Stimulated activated CD8-positive, alpha-beta memory T cell treated with anti-CD3 and anti-CD28 coated beads, Interleukin-7, amount 100 ng/mL, for 1 hour (primary cell): ENCODE data around the gene YIPF7.

Experiments used
- DNase-seq, 2 donors: peaks; one replicate each; pipeline ENCODE4 v3.0.0-alpha.2; 2020; ENCODE audit warnings: low read depth in 2 of 2

The YIPF7 gene

DNA sequence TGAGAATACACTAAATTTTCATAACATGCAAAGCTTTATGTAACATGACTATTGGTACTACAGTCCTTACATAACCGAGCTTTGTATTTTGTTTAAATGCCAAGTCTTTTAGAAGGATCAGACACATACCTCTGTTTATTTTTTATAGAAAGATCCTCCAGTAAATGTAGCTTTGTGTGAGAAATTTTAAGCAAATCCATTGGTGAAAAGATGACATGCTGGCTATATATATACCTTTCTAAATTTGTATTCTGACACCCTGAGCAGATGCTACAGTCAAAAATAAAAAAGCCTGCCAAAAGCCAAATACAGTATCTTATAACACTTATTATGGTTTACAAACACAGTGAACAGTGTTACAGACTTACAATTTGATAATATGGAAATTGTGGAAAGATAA is at the start of gene YIPF7:
YIPF7 (minus strand) TSS at position 201 of the 400 bp plus-strand sequence. CDS start 1,525 bp downstream, outside the sequence.
- no peak for DNase-seq

DNA sequence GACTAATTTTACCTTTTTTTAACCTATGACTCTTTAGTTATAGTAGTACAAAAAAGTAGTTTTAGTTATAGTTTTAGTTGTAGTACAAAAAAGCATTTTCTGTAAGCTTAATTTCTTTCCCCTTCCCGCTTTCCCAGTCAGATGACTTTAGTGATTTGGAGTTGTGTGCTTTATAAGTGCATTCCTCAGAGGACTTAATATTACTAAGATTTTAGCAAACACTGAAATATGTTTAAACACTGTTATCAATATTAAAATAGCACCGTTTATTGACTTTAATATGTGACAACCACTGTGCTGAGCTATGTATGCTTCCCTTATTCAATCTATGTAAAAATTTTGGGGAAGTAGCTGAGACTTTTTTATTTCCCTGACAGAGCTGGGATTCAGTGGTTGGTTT is 49.6 kb upstream of the YIPF7 start:
- DNase-seq: no peak

DNA sequence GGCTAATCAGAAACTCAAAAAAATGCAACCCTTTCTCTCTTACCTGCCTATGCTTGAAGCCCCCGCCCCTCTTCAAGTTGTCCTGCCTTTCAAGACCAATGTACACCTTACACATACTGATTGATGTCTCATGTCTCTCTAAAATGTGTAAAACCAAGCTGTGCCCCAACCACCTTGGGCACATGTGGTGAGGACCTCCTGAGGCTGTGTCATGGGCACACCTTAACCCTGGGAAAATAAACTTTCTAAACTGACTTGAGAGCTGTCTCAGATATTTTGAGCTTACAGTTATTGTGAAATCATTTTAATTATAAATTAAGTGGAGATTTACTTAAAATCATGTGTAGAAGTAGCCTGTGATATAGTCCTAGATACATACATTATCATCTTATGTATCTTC is 49.0 kb upstream of the YIPF7 start:
- DNase-seq: no peak

DNA sequence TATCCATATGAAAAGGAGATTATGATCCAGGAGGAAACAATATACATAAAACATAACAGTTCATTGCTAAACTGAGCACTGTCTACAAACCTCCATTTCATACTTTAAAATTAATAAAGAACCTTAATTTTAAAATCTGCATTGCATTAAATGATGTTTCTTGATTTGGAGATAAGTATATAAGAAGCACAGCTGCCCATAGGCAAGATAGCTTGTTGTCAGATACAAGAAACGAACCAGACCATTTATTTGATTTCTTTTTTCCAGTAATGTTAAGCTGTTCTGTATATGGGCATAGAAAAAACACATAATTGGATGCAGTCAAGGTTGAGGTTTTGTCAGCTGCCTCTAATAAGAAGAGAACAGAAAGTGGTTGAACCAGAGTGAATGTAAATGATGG is 33.2 kb upstream of the YIPF7 start:
- no peak for DNase-seq

DNA sequence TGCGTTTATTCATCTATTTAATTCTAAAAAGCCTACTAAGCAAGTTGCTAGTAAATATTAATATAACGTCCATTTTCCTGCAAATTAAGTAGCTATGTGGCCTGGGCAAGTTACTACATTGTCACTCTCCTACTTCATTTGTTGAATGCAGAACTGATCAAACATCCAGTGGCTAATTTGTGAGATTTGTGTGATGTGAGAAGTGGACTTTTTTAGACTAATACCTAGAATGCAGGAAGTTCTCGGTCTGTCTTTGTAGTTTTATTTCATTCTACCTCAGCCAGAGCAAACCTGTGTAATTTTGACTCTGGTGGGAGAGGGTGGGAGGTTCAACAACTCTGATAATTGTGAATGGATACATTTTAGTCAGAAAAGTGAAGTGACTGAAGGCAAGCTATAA is 27.6 kb upstream of the YIPF7 start:
- no peak for DNase-seq

DNA sequence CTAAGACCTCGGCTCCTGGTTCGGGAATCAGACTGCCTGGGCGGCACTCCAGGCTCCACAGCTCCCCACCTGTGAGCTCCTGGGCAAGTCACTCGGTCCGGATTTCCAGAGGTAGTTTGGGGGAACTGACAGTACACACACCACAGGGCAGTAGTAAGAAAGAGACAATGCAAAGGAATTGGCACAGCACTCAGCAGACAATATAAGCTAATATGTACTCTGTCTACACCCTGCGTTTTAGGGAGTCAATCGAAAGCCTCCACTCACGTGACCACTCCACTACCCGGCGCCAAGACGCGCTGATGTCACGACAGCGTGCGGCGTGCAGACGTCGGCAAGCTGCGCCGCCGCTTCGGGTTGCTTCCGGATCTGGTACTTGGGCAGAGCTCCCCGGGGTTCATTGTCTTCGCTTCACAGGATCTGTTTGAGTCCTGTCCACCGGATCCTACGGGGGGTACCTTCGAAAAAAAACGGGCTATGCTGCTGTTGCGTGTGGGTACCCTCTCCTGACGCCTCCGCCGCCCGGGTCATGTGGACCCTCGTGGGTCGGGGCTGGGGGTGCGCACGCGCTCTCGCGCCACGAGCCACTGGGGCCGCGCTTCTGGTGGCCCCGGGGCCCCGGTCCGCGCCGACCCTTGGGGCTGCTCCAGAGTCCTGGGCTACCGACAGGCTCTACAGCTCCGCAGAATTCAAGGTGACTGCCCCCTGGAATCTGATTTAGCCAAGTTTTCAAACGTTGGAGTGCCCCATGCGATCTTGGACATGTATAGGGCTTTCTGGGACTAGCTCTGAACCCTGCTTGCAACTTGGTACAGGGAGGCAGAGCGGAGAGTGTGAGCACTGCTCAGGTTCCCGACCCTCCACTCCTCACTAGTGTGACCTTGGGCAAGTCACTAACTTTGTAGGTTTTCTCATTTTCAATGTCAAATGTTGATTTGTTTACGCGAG is 26.9 kb upstream of the YIPF7 start, which contains the start of gene GUF1:
GUF1 (plus strand) TSS at position 327 of the 948 bp plus-strand sequence; CDS start at position 530, 203 bp downstream.
- DNase-seq: peak; percentile 71 to 80

DNA sequence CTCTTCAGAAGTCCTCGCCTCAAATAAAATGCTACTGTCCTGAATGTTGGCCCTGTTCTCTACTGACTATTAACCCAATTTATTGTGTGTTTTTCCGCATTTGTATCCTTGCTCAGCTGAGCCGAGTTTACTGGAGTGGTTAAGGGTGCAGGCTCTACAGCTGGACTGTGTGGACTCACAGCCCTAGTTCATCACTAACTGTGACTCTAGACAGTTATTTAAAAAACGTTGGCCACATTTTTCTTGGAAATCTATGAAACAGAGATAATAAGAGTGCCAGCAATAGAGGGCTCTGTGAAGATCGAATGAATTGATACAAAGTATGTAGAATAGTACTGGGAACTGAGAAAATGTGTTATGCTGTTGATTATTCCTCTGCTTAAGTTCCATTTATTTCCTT is 23.9 kb upstream of the YIPF7 start:
- no peak for DNase-seq

DNA sequence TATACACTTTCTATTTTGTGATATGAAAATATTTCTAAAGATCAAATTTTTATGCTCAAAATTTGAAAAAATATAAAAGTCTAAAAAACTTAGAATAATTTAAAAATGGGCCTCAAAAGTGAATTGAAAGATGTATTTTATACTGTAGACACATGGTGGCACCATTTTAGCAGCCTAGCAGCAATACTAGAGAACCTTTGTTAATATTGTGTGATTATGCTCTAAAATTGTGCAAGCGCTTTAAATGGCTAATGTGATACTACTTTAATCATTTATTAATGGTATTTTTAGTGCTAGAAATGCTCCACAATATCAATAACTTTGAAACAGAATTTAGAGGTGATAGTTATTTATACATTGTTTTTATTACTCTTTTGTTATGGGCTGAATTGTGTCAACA is 23.0 kb upstream of the YIPF7 start:
- no peak for DNase-seq

DNA sequence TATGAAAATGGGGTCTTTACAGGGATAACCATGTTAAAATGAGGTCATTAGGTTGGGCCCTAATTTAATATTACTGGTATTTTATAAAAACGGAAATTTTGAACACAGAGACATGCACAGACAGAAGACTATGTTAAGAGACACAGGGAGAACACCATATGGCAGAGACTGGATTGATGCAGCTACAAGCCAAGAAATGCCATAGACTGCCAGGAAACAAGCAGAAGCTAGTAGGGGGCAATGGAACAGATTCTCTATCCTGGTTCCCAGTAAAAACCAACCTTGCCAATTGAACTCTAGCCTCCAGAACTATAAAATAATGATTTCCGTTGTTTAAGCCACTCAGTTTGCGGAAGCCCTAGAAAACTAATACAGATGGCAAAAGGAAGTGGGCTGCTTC is 20.2 kb upstream of the YIPF7 start:
- DNase-seq: no peak

DNA sequence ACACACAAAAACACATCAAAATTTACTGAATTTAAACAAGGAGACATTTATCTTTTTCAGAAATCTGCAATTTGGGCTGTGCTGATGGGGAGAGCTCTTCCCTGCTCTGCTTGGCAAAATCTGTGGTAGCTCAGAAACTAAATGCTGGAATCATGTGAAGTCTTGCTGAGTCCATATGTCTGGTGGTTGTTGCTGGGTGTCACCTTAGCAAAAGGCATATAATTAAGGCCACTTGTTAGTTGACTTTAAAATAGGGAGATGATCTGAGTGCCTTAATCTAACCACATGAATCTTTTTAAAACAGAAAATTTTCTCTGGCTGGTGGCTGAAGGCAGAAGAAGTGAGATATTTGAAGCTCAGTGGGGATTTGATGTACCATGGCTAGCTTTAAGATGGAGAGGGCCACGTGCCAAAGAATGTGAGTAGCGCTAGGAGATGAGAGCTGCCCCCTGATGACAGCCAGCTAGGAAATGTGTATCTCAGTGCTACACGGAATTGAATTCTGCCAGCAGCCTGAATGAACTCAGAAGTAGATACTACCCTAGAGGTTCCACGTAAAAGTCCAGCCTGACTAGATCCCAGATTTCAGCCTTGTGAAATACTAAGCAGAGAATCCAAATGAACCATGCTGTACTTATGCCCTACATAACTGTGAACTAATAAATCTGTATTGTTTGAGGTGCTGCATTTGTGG is 19.2 kb upstream of the YIPF7 start:
- DNase-seq: no peak

DNA sequence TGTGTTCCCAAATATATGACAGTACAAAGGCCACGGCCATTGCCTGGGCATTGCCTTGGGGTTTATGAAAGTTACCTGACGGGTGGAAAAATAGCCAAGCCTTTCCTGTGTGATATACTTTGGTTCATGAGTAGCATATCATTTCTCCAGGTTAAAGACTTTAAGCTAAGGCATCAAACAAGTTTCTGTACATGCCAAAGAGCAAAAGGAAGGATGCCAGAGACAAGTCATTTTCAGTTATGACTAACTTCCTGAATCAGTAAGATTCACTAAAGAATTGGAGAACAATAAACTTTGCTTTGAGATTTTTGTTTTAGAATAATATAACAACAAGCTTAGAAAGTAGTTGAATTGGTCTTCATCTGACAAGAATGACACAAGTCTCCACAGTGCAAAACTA is 17.1 kb upstream of the YIPF7 start:
- DNase-seq: no peak

DNA sequence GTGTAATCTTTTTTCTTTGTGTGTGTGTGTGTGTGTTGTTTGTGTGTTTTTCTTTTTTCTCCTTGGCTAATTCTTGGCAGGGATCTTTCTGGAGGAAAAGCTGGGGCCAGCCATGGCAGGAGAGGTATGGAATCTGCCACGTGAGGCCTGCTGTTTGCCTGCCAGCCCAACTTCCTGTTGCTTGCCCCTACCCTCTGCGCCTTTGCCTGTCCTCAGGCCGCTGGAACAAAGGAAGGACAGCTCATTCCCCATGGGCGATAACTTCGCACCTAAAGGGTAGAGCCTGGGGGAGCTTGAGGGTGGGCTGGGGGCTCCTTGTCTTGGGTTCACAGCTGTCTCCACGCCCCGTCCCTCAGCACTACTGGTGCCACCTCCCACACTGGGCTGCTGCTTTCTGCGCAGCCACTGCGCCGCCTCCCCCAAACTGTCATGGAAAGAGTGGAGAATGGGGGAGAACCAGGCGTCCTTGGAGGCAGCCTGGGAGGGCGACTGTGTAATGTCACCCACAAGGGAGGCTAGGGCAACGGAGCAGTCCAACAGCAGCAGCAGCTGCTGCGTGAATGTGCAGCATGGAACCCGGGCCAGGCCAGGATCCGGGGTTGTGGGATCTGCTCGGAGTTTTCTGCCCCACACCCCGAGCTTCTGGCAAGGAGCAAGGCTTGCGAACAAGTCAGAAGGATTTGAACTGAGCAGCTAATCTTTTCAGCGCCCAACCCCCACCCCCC is 12.3 kb upstream of the YIPF7 start:
- no peak for DNase-seq

DNA sequence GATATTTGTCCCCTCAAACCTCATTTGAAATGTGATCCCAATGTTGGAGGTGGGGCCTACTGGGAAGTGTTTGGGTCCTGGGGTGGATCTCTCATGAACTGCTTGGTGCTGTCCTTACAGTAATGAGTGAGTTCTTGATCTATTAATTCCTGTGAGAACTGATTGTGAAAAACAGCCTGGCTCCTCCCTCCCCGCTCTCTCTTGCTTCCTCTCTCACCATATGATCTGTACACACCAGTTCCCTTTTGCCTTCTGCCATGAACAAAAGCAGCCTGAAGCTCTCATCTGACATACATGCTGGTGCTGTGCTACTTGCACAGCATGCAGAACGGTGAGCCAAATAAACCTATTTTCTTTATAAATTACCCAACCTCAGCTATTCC is 11.2 kb upstream of the YIPF7 start:
- DNase-seq: no peak

DNA sequence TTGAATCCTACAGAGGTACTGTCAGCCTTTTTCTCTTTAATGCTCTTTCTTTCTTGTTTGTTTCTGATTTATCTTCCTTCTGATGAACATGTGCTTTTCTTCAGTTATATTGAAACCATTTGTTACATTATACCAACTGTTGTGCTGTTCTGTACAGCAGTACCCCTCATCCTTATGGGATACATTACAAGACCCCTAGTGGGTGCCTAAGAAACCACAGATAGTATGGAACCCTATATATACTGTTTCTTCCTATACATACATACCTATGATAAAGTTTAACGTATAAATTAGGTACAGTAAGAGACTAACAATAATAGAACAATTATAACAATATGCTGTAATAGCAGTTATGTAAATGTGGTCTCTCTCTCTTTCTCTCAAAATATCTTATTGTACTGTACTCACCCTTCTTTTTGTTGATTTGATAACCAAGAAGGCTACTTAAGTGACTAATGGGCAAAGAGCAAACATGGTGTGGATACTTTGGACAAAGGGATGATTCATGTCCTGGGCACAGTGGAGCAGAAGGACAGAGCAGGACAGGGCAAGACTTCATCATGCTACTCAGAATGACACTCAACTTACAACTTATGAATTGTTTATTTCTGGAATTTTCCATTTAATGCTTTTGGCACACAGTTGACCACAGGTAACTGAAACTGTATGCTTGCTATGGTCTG is 10.7 kb upstream of the YIPF7 start:
- no peak for DNase-seq

DNA sequence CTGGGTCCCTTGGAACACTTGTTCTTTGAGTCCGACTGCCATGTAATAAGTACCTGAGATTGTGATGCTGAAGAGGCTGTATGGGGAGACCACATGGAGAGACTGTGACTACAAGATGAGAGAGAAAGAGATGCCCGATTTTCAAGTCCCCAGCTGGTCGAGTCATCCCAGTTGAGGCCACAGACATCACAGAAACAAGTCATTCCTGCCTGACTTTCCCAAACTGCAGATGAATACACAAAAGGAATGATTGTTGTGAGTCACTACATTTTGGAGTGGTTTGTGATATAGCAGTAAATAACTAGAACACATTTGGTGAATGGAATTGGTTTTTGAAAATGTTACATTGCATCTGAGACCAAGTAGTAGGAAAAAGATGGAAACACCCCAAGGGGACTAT is 9.0 kb upstream of the YIPF7 start:
- no peak for DNase-seq

DNA sequence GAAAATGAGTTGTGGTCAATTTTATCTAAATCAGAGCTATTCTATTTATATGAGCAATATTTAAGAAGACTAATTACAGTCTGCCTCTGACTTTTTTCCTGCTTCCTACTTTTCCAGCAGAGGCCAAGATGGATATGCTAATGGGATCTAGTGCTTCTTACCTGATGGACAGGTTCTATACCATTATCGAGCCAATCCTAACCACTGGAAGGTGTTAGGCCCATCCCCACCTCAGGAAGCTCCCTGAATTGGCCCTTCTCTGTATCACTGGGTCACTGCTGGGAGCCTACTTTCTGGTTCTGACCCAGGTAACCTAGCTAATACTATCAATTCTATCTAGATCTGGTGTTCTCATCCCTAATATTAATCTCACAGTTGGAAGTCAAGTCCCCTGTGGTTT is 577 bp upstream of the YIPF7 start:
- DNase-seq: no peak

DNA sequence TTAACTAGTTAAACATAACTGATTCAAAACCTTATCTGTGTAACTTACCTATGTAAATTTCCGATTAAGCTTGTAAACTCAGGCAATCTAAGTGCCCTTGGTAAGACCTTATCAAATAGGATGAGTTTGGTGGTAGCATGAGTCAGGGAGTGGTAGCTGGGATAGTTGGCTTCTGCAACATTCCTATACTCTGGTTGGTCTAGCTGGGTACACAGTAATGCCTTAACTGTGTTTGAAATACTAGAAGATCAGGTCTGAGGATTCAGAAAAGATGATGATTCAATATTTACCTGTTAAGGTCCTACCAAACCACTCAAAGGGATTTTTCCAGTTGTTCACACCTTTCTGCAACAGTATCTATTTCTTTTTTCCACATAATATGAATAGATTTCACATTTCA is 5.3 kb downstream of the YIPF7 start:
- DNase-seq: no peak

DNA sequence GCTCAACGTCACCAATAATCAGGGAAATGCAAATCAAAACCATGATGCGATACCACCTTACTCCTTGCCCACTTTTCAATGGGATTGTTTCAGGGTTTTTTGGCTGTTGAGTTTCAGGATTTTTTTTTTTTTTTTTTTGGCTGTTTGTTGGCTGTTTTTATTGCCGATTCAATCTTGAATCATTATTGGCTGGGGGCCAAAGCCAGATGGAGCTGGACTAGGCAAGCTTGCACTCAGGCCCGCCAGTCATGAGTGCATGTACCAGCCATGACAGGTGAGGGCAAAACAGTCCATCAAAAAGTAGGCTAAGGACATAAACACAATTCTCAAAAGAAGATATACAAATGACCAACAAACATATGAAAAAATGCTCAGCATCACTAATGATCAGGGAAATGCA is 13.3 kb downstream of the YIPF7 start:
- DNase-seq: no peak

DNA sequence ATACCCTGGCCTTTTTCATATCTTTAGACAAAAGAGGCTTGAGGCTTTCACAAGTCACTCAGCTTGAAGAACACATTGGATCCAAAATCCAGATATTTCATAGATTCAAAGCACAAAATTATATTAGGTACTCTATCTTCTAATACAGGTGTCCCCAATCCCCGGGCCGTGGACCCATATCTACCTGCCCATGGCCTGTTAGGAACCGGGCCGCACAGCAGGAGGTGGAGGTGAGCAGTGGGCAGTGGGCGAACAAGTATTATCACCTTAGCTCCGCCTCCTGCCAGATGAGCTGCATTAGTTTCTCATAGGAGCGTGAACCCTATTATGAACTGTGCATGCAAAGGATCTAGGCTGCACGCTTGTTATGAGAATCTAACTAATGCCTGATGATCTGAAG is 18.7 kb downstream of the YIPF7 start:
- no peak for DNase-seq

DNA sequence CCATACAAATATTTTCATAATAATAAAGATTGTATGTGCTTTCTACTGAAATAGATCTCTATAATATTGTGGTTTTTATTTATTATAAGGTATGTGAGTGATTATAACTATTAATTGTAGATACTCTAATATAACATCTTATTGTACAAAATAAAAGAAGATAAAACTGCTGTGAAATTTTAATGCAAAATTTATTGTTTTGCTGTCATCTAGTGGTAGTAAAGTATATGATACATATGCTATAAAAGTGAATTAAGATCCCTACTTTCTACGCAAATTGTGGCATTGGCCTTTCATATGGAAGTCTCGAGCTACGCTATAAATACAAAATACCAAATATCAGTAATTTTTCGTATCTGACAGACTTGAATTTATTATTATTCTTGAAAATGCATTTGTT is 19.3 kb downstream of the YIPF7 start:
- DNase-seq: no peak

DNA sequence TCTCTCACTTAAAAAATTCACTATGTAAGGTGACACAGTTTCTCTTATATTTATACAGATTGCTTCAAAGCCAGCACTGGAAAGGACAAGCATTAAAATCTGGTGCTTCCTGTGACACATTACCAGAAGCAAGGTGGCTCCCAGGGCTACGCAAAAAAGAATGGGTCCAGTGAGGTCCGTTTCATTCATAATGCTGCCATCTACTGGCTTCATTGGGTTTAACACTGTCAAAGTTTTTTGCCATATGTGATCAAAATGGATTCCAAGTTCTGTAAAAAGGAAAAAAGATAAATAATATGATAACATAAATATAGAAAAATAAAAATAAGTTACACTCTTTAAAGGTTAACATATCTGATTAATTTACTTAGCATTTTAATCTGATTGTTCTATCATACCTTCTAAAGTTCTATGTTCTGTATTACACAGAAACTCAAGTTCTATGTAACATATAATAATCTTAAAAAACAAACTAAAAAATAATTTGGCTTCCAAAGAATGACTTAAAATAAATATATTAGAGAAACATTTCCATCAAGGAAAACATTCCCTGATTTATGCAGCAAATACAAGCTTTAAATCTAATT is 22.1 kb downstream of the YIPF7 start:
- DNase-seq: peak; percentile 1 to 6
